GM18508 (cell line): ENCODE measurements around the gene PPP6R2.

Experiments used
- ATAC-seq: cut with Tn5 transposase; IDR thresholded peaks from one replicate; pipeline ENCODE4 v1.9.1; 2021; ENCODE audit warnings: moderate number of reproducible peaks; ENCODE audit not compliant: insufficient read depth, unreplicated experiment

The PPP6R2 gene

GRCh38 chr22:50342651-50343540 is at the start of gene PPP6R2:
Gene PPP6R2, plus strand, starts transcription at chr22:50343327. Its CDS starts 50,582 bp downstream, at chr22:50393909.
- no peak for ATAC-seq

GRCh38 chr22:50293441-50294318 is 49.4 kb upstream of the PPP6R2 start:
- ATAC-seq, result no peak

- no peak for ATAC-seq
Observed at GRCh38 chr22:50294319-50294656, 48.8 kb upstream of the PPP6R2 start.

GRCh38 chr22:50296658-50297490 is 46.3 kb upstream of the PPP6R2 start:
- no peak for ATAC-seq

GRCh38 chr22:50297510-50298265 is 45.4 kb upstream of the PPP6R2 start:
- ATAC-seq, result no peak

- no peak for ATAC-seq
Observed at GRCh38 chr22:50298266-50298637, 44.9 kb upstream of the PPP6R2 start.

GRCh38 chr22:50298937-50299784 is 44.0 kb upstream of the PPP6R2 start:
- ATAC-seq, result no peak

- no peak for ATAC-seq
Observed at GRCh38 chr22:50299785-50300619, 43.1 kb upstream of the PPP6R2 start.

GRCh38 chr22:50300620-50301257 is 42.4 kb upstream of the PPP6R2 start:
- ATAC-seq, result no peak

GRCh38 chr22:50301581-50301991 is 41.5 kb upstream of the PPP6R2 start:
- ATAC-seq, result no peak

GRCh38 chr22:50302041-50302541 is 41.0 kb upstream of the PPP6R2 start:
- ATAC-seq, result no peak

- no peak for ATAC-seq
Observed at GRCh38 chr22:50302564-50302963, 40.6 kb upstream of the PPP6R2 start.

GRCh38 chr22:50303515-50303847 is 39.6 kb upstream of the PPP6R2 start:
- ATAC-seq, result no peak

GRCh38 chr22:50303848-50304527 is 39.1 kb upstream of the PPP6R2 start:
- ATAC-seq, result no peak

- no peak for ATAC-seq
Observed at GRCh38 chr22:50304528-50305392, 38.4 kb upstream of the PPP6R2 start.

- no peak for ATAC-seq
Observed at GRCh38 chr22:50305393-50305922, 37.7 kb upstream of the PPP6R2 start.
